ENCODE data around the gene PALM3. TPM values are rescaled to one million over a fixed set of nuclear protein-coding genes. Genes with fewer than 3 reads are reported as not detected.

The PALM3 gene
- total RNA-seq (2021; ENCODE audit: unreplicated experiment) (3.3 TPM), Bru-seq, nascent RNA (percentile 32 among the genes with signal in this experiment), BruChase-seq, experiment 1, labeled RNA remaining after a 6-hour chase (percentile 26 among the genes with signal in this experiment), BruChase-seq, experiment 2, labeled RNA remaining after a 2-hour chase (percentile 46 among the genes with signal in this experiment)
- 1.3 and 2.6 TPM in 2 replicates for polyA plus RNA-seq (2012)
- long read RNA-seq, partial matches to known transcripts: 0 of 3 reads
- long read RNA-seq, other reads (novel, unspliced or antisense): 1 of 3 reads

- CTCF ChIA-PET: interaction anchor here (5.1 kb wide), 1 partner anchor 9 kb away, joined by 83 read pairs; the partner anchor contains the start of gene MISP3
- H3K27me3 ChIP-seq (ENCODE audit: insufficient read depth, low read length): no peaks in the 10 kb centered on the region
- TF ChIP-seq SIN3A (IDR thresholded peaks at IDR 0.05; ENCODE audit: low read depth): no peak
- TF ChIP-seq CTCF (IDR thresholded peaks at IDR 0.05 in 2 of 3, conservative IDR thresholded peaks at IDR 0.05 in 1 of 3; ENCODE audit: borderline replicate concordance in 1 of 3, insufficient read depth in 1 of 3, low read depth in 2 of 3, low read length in 2 of 3): no peak
- no peak for TF ChIP-seq SRF (IDR thresholded peaks at IDR 0.05; ENCODE audit: low read depth)
- no peak for TF ChIP-seq CBX3 (IDR thresholded peaks at IDR 0.05; ENCODE audit: low read depth)
- no peak for TF ChIP-seq EZH2 (IDR thresholded peaks at IDR 0.05)
- no peak for TF ChIP-seq CEBPB (IDR thresholded peaks at IDR 0.05; ENCODE audit: low read depth)
- no peak for TF ChIP-seq TCF7L2 (IDR thresholded peaks at IDR 0.05; ENCODE audit: borderline replicate concordance, extremely low read depth, insufficient read depth, insufficient read length)
- H3K4me1 ChIP-seq (ENCODE audit: control insufficient read depth in 1 of 2, insufficient read depth in 2 of 2, low read length in 2 of 2): peaks cover 22 to 33% of the 10 kb centered on the region in 2 experiments
- no peaks in the 10 kb centered on the region for H3K9me2 ChIP-seq (ENCODE audit: insufficient read depth)
- no peak for DNase-seq (ENCODE audit: low read depth, low spot score)
- H3K9ac ChIP-seq (ENCODE audit: low read length): no peak within 1 kb of the TSS
- H3K4me3 ChIP-seq (replicated peaks in 1 of 2; ENCODE audit: low read depth in 1 of 2, low read length in 2 of 2): no peak within 1 kb of the TSS
- POLR2A ChIA-PET: no interaction called here
- H2AFZ ChIP-seq (ENCODE audit: low read depth, low read length, poor library complexity, severe bottlenecking): no peak within 1 kb of the TSS
- BruUV-seq (replicated peaks): no TSS peak
- no peak for ATAC-seq
- H3K27ac ChIP-seq (ENCODE audit: low read depth, low read length): no peak within 1 kb of the TSS
- intact Hi-C loops (cut with micrococcal nuclease): no loop called here
- no peaks in the 10 kb centered on the region for H4K20me1 ChIP-seq (ENCODE audit: insufficient read depth)
- H3K79me2 ChIP-seq (ENCODE audit: insufficient read depth, low read length): no peaks in the 10 kb centered on the region
- H3K9me3 ChIP-seq (ENCODE audit: control insufficient read depth in 1 of 2, insufficient read depth in 1 of 2, low read depth in 1 of 2, low read length in 2 of 2): no peaks in the 10 kb centered on the region
- no peaks in the 10 kb centered on the region for H3K36me3 ChIP-seq (ENCODE audit: control insufficient read depth in 1 of 2, insufficient read depth in 2 of 2, low read length in 2 of 2)
- RAD21 ChIA-PET (ENCODE audit: low non-redundant PET in 1 of 2, low total read pairs in 2 of 2, uncharacterized antibody in 2 of 2, unreplicated experiment in 2 of 2): no interaction called here
- H3K4me2 ChIP-seq (ENCODE audit: low read length): no peak within 1 kb of the TSS
Measured at GRCh38 chr19:14061751-14062557, at the start of gene PALM3. Gene PALM3 (minus strand): TSS chr19:14062076. CDS start chr19:14061980, 96 bp downstream.

Data from HCT116 (cell line).